Progenitor cell of endocrine pancreas (in vitro differentiated cells): ENCODE measurements around the gene KCNH8. TPM values are rescaled to one million over a fixed set of nuclear protein-coding genes. Genes with fewer than 3 reads are reported as not detected.

ENCODE experiments used
- DNase-seq: peaks from one replicate; pipeline ENCODE4 v3.0.0; 2021; ENCODE audit warnings: low spot score; ENCODE audit not compliant: unreplicated experiment
- H3K27ac Mint-ChIP-seq: 2 replicates; pipeline ENCODE4 v1.8.0; 2021; ENCODE audit warnings: mild to moderate bottlenecking, moderate library complexity, mixed read lengths
- H3K27me3 Mint-ChIP-seq: 2 replicates; pipeline ENCODE4 v1.8.0; 2021; ENCODE audit warnings: mixed read lengths
- H3K36me3 Mint-ChIP-seq: 2 replicates; pipeline ENCODE4 v1.8.0; 2022; ENCODE audit warnings: mixed read lengths; ENCODE audit not compliant: insufficient read depth
- H3K4me1 Mint-ChIP-seq: 2 replicates; pipeline ENCODE4 v1.8.0; 2021; ENCODE audit warnings: low read depth, mixed read lengths
- H3K4me3 Mint-ChIP-seq: 2 replicates; pipeline ENCODE4 v1.8.0; 2021; ENCODE audit warnings: low read depth, mild to moderate bottlenecking, moderate library complexity, mixed read lengths
- H3K9me3 Mint-ChIP-seq: 2 replicates; pipeline ENCODE4 v1.8.0; 2021; ENCODE audit warnings: low read depth, mixed read lengths
- CTCF ChIP-seq: fragments of 200-600 bp; sonication (generic); IDR thresholded peaks from one replicate; pipeline ENCODE4 v1.5.0; 2021; ENCODE audit warnings: antibody characterized with exemption, mild to moderate bottlenecking; ENCODE audit not compliant: unreplicated experiment
- total RNA-seq: library from RNA; stranded (reverse); gene quantifications from 2 replicates; pipeline ENCODE4 v1.2.1, GENCODE V29; 2021

The KCNH8 gene
- total RNA-seq, 1 donor from 2014 or later = 10.0 TPM

- no peak overlapping the region for H3K4me3 Mint-ChIP-seq
- no peak for DNase-seq
- no peak for TF ChIP-seq CTCF
- no peaks in the 10 kb centered on the region for H3K9me3 Mint-ChIP-seq
- H3K27me3 Mint-ChIP-seq = no peaks in the 10 kb centered on the region
- H3K27ac Mint-ChIP-seq = no peak overlapping the region
- peaks cover 7% of the 10 kb centered on the region for H3K4me1 Mint-ChIP-seq
- no peaks in the 10 kb centered on the region for H3K36me3 Mint-ChIP-seq
Observed at GRCh38 chr3:19272296-19272695, 124.0 kb downstream of the KCNH8 start.

GRCh38 chr3:19273091-19273490, 124.8 kb downstream of the KCNH8 start:
- no peak for DNase-seq
- no peaks in the 10 kb centered on the region for H3K27me3 Mint-ChIP-seq
- no peak overlapping the region for H3K4me3 Mint-ChIP-seq
- H3K4me1 Mint-ChIP-seq = peaks cover 7% of the 10 kb centered on the region
- no peak overlapping the region for H3K27ac Mint-ChIP-seq
- no peaks in the 10 kb centered on the region for H3K36me3 Mint-ChIP-seq
- H3K9me3 Mint-ChIP-seq = no peaks in the 10 kb centered on the region
- TF ChIP-seq CTCF = no peak

- Mint-ChIP-seq H3K4me1 (peaks cover 7% of the 10 kb centered on the region), H3K36me3 (no peaks in the 10 kb centered on the region), H3K9me3 (no peaks in the 10 kb centered on the region), H3K27me3 (no peaks in the 10 kb centered on the region), H3K4me3 (no peak overlapping the region), H3K27ac (no peak overlapping the region)
- DNase-seq = no peak
- TF ChIP-seq CTCF = no peak
Observed at GRCh38 chr3:19274576-19274975, 126.3 kb downstream of the KCNH8 start.

- Mint-ChIP-seq H3K4me3 (no peak overlapping the region), H3K9me3 (peaks cover 3% of the 10 kb centered on the region), H3K4me1 (no peaks in the 10 kb centered on the region), H3K27me3 (no peaks in the 10 kb centered on the region), H3K36me3 (peaks cover 3% of the 10 kb centered on the region), H3K27ac (no peak overlapping the region)
- no peak for DNase-seq
- TF ChIP-seq CTCF = no peak
Observed at GRCh38 chr3:19284974-19285373, 136.7 kb downstream of the KCNH8 start.

- H3K9me3 Mint-ChIP-seq = no peaks in the 10 kb centered on the region
- H3K36me3 Mint-ChIP-seq = no peaks in the 10 kb centered on the region
- no peak for TF ChIP-seq CTCF
- no peaks in the 10 kb centered on the region for H3K27me3 Mint-ChIP-seq
- H3K4me1 Mint-ChIP-seq = peaks cover 2% of the 10 kb centered on the region
- H3K27ac Mint-ChIP-seq = no peak overlapping the region
- no peak overlapping the region for H3K4me3 Mint-ChIP-seq
- DNase-seq = no peak
Observed at GRCh38 chr3:19293295-19293694, 145.0 kb downstream of the KCNH8 start.
